ENCODE data around the gene FAAP20.

The FAAP20 gene

DNA sequence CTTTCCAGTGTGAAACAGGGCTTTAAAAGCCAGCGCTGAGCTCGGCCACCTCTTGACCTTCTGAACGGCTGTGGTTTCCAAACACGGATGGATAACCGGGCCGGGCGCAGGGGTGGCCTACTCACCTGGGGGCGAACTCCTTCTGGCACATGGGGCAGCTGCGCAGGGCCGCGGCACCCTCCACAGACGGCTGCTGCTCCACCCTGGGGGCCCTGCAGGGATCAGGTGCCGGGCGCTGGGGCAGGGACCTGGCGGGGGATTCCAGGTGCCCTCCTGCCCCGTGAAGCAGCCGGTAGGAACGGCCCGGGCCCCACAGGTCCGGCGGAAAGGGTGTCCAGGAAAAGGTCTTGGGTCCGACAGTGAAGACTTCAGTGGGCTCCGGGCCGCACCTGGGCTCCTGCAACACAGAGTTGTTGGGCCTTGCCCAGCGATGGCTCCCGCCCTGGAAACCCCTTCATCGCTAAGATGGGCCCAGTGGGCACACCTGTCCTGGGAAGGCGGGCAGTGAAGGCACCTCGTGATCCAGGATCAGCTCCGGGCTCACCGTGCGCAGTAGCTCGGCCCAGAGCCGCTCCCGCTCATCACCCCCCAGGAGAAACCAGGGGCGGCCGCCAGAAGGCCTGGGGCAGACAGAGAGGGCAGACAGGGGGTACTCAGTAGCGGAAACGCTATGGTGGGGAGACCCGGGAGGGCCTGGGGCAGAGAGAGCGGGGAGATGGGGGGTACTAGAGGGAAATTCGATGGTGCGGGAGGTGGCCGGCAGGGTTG, 874 bp downstream of the FAAP20 start:
- DNase-seq, result no peak

DNA sequence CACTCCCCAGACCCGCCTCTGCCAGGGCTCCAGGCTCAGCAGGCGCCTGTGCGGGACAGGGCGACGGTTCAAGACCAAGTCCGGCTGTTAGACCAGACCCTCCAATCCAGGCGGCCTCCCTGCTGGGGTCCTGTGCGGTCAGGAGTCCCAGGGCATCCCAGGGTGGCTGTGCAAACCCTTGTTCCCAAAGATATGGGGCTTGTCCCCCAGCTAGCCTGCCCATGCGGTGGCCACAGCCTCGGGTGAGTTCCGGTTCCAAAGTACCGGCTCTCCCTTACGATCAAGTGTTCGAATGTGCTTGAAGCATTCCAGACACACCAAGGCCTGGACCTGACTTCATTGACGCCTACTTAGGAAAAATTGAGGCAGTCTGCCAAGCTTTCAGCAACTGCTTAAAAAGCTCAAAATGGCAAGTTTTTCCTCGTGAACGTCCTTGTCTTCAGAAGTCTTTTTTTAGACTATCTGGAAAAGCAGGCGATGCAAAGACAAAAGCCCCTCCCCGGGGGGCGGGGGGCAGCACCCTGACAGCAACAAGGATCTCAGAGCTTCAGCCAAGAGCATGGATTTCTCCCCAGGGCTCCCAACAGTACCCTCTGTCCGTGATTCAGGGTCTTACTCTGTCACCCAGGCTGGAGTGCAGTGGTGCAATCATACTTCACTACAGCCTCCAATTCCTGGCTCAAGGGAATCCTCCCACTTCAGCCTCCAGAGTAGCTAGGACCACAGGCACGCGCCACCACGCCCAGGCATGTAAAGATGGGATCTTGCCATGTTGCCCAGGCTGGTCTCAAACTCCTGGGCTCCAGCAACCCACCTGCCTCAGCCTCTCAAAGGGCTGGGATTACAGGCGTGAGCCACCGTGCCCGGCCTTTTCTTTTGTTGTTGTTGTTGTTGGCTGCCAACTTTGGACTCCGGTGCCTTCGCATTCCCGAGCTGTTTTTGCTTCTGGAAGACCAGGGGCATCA, 2.3 kb downstream of the FAAP20 start:
- DNase-seq, result peak; percentile 64

DNA sequence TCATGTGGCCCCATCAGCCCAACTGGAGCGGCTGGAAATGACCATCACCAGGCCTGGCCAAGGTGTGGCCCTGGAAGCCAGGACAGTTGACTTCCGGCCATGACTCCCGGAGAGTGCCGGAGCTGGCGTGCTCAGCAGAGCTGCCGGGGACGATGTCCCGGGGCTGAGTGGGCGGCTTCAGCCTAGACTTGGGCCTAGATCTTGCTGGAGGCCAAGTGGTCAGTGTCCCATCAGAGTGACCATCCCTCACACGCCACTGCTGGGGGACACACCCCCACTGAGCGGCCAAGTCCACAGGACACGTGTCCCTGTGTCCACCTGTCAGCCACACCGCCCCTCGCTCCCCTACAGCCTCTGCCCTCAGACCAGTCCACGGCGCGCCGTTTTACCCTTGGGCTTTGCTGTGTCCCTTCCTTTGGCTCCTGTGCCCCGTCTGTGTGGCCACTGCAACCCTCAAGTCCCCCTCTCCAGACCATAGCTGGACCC, 4.0 kb downstream of the FAAP20 start:
- DNase-seq, result no peak

DNA sequence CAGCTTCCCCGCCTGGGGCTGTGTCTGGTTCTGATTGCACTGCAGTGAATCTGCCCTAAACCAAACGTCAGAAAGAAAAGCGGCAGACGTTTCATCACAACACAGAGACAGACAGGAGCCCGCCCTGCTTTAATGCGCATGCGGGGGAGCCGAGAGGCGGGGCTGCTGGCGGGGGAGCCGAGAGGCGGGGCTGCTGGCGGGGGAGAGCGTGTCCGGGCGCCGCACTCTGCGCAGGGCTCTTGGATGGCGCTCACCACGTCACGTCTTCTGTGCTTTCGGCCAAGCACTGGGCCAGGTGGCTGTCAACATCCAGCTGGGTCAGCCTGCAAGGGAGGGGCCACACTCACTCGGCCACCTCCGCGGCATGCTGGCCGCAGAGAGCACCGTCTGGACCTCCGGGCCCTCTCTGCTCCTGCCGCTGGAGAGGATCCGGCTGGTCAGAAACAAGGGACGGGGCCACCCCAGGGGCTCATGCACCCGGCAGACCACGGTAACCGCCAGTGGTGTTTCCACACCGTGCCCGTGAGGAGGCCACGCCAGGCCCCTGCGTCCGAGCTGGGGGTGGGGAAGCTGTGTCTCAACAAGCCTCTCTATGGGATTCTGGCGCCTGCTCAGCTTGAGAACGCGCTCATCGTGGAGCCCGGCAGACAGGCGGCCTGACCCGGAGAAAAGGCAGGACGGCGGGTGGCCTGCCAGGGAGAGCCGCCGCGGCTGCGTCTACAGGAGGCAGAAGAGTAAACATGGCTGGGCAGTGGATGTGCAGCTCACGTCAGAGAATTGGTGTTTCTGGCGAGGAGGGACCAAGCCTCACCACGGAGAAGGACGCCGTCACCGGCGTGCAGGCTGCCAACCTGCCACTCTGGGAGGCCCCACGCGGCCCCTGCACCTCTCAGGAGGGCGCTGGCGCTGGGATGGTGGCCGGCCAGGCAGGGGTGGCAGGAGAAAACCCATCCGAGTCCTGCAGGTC, 4.8 kb downstream of the FAAP20 start:
- DNase-seq, result peak; percentile 93

DNA sequence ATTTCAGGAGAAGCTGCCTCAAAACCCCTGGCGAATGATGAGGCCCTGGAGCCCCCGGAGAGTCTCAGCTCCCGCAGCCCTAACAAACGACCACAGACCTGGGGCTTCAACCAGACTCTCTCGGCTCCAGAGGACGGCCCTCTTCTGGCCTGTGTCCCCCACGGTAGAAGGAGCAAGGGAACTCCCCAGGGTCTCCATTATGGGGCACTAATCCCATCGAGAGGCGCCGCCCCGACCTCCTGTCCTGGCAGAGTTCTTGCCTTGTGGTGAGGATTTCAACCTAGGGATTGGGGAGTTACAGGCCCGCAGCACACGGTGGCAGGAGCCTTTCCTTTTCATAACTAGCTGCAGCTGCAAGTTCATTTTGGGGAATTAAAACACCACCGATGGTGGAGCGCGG, 6.2 kb downstream of the FAAP20 start:
- DNase-seq, result no peak

DNA sequence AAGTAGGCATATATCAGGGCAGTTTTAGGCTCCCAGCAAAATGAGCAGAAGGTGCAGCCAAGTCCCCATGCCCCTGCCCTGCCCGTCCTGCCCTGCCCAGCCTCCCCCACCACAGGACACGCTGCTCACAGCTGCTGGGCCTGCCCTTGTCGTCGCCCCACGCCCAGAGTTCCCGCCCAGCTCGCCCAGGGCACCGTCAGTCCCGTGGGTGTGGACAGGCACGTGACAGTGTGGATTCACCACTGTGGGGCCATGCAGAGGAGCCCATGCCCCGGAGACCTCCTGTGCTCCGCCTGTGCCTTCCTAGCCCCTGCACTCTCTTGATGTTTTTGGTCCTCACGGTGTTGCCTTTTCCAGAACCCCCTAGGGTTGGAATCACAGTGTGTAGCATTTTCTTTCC, 7.0 kb downstream of the FAAP20 start:
- DNase-seq, result no peak

DNA sequence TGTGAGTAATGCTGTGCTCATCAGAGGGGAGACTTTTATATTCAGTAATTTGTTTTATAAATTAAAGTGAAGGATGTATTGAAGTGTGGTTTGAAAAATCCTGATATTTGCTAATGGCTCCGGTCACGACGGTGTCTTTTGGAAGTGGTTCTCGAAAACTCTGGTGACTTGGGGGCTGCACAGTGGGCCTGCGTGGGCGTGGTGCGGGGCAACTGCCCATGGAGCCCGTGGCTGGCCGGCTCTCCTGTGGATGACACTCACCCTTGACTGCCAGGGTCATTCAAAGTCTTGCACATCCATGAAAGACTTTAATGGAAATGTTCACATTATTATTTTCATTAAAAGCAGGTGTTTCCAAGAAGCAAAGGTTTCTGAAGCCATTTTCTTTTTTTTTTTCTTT, 7.7 kb downstream of the FAAP20 start:
- DNase-seq, result no peak

DNA sequence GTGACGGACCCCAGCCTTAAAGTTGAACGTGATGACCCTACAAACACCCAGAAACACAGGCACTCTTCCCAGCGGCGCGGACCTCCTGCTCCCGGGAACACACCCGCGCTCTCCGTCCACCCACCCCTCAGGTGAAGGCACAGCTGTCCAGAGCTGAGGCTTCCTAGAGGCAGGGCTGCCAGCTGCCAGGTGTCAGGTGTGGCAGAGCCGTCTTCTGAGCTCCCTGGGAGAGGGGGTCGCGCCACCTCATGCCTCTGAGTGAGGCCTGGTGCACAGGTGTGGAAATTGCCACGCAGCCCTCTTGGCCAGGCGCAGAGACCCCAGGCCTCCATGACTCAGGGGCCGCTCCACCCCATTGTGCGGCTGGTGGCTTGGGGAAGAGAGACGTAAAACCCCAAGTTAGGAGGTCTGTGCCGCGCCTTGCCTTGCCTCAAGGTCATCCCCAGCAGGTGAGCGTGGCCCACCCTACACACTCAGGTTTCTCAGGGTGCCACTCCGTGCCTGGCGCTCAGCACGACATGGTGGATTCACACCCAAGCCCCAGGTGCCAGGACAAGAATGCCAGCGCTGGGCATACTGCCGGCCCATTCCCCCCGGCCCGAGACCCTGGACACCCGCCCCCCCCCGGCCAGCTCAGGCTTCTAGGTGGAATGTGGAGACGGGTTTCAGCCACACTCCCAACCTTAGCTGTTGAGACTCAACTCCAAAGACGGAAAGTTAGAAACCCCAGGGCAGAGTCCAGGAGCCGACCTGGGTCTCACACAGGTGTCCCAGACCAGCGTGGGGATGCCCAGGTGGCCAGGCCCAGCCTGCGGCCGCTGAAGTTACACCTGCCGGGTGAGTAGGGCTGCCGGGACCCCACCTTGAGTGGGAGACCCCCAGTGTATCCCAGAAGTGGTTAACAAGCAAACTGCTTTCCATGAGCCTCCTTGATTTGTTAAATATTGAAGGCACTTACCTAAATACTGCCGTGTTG, 8.4 kb downstream of the FAAP20 start:
- no peak for DNase-seq

DNA sequence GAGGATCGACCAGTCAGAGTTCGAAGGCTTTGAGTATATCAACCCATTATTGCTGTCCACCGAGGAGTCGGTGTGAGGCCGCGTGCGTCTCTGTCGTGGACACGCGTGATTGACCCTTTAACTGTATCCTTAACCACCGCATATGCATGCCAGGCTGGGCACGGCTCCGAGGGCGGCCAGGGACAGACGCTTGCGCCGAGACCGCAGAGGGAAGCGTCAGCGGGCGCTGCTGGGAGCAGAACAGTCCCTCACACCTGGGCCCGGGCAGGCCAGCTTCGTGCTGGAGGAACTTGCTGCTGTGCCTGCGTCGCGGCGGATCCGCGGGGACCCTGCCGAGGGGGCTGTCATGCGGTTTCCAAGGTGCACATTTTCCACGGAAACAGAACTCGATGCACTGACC, 9.6 kb downstream of the FAAP20 start:
- no peak for DNase-seq

DNA sequence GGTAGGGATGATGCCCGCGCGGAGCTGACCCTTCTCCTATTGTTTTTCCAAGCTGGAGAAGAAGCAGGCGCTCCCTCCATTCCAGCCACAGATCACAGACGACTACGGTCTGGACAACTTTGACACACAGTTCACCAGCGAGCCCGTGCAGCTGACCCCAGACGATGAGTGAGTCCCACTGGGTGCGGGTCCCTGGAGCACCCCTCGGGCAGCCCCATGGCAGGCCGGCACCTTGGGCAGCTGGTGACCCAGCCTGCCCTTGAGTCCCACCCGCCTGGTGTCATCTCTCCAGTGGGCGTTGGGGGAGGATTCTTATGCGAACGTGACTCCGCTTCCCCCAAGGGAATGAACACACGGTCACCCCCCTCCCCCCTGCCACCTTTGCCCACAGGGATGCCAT, 10.0 kb downstream of the FAAP20 start:
- no peak for DNase-seq

DNA sequence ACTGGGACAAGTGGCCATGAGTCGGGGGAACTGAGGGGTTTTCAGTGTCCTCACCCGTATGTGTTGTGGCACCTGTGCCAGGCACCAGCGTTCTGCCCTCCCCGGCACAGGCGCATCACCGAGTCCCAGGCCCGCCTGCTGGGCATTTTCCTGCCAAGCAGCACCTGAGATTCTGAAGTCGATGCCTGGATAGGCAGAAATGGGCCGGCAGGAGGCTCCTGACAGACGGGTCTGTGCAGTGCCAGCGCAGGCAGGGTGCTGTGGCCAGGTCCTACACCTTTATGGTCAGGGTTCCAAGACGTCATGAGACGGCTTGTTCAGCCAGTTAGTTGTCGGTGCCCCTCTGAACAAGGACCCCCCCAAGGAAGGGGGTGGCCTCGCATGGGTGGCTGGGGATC, 10.6 kb downstream of the FAAP20 start:
- no peak for DNase-seq

DNA sequence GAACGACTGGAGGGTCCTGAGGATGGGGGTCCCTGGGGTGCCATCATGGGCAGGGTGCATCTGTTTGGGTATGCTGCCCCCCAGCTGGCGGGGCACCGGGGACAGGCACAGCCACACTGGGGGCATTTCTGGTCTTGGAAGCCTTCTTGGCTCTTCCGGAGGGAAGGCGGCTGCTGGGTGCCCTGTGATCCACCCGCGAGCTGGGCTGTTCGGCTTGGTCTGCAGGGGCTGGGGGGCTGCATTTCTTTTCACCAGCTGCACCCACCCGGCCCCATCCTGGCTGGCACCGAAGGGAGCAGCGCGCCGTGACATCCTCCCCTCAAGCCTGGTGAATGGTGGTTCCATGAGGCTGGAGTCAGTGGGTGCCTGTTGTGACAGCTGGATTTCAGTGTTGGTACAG, 12.2 kb downstream of the FAAP20 start:
- no peak for DNase-seq

DNA sequence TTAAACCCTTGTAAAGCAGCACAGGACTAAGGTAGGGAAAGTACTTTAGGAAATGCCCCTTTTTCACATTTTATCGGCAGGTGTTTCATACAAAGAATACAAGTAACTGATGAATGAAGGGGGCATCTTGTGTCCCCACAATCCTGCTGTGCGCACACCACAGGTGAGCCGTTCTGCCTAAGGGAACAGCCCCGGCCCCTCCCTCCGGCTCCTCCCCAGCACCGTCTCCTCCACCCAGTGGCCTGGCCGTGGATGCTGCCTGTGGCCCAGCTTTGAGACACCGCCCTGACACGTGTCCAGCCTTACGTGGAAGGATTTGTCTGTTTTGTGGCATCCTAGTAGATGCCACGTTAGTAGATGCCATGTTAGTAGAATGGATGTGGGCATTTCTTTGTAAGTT, 12.8 kb downstream of the FAAP20 start:
- DNase-seq, result no peak

DNA sequence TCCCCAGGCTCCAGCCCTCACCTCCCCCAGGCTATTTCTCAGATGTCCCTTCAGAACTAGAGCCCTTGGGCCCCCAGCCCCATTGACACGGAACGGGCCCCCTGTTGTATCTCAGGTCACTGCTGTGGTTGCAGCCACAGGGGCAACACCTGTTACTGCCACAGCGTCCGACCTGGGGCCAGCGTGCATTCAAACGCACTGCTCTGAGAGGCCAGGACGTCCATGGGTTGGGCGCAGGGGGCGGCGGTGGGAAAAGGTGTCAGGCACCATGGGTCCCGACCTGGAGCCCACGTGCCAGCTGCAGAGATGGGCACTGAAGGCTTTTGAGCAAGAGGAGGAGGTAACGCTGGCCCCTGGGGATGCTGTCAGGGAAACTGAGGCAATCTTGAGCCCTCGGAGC, 13.3 kb downstream of the FAAP20 start:
- DNase-seq, result no peak

DNA sequence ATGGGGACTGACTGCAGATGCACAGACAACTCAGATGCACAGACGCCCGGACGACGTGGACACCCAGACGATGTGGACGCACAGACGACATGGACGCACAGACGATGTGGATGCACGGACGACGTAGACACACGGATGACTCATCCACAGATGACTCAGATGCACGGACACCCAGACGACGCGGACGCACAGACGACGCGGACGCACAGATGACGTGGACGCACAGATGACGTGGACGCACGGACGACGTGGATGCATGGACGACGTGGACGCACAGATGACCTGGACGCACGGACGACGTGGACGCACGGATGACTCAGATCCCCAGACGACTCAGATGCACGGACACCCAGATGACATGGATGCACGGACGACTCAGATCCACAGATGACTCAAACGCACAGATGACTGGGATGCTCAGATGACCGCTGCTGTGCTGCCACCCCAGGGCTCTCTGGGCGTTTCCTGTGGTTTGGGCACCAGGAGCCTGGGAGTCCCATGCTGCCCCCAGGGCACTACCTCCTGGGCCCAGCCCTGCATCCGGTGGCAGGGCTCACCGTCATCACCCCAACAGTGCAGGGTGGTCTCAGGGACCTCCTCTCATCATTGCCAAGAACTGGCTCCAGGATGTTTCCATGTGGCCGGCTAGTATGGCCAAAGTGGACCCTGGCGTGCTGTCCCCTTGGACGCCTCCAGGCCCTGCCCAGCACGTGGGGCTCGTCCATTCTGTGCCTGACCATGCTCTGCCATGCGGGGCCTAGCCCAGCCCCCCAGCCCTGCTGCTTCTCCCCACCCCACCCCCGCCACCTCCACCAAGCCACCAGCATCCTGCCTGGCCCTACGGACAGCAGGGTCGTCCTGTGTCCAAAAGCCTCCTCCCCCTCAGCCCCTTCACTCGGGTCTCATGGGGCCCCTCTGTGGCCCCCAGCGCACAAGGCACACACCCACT, 14.0 kb downstream of the FAAP20 start:
- no peak for DNase-seq

DNA sequence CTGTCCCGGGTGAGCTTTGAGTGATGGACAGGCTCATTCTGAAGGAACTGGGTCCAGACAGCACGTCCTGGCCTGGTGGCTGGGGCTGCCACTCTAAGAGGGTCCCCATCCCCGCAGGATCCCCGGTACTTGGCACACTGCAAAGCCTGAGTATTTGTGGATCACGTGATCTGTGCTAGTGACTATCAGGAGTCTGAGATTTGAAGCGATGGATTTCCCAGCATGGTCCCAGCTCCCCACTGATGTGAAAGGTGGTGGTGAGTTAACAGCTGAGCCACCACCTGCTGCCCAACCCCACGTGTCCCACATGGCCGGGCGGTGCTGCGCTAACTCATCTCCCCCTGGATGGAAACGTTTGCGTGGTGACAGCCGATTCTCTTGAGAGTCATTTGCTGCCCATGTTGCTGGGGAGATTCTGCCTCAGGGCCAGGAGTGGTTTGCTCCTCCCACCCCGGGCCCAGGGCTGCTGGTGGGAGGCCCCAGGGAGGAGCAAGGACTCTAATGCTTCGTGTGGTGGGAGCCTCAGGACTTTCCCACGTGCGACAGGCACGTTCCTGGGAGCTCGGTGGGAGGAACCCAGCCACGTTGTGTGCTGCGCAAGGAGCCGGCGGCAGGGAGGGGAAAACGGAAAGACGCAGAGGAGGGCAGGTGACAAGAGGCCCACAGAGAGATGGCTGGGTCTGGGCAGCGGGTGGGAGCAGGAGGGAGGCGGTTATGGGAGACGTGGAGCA, 15.1 kb downstream of the FAAP20 start:
- no peak for DNase-seq

DNA sequence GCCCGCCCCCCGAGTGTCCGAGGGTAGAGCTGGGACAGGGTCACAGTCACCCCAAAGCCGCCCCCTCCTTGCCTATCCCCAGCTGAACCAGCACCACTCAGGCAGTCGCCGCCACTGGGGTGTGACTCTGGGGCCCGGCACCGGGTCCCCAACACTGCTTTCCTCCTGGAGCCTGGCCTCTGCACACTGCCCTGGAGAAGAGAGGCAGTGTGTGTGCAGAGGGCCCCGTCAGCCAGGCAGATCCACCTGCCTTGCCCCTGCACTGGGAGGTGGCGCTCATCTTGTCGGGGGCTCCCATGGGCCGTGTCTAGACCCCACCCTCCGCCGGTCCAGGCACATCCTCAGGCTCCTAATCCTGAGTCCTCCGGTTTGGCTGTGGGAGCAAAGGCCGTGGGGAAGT, 15.7 kb downstream of the FAAP20 start:
- no peak for DNase-seq

DNA sequence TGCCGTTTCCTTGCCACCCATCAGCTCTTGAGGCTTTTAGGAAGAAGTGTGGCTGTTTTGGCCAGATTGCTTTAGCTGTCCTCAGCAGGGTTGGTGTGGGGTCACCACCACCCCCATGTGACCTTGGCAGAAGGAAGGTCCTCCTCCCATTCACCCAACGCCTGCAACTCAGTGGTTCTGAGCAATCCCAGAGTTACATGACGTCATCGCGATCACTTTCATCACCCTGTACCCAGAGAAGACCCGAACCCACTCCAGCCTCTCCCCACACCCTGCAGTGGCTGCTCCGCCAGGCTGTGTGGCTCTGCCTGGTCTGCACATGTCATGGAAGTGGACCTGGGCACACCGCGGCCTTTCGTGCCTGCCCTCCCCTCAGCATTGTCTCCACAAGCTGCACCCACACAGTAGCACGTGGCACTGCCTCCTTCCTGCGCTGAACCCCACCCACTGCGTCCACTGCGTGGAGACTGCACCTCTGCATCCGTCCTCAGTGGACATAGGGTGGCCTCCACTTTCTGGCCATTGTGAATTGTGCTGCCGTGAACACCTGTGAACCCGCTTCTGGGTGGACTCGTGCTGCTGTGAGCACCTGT, 16.5 kb downstream of the FAAP20 start:
- no peak for DNase-seq

DNA sequence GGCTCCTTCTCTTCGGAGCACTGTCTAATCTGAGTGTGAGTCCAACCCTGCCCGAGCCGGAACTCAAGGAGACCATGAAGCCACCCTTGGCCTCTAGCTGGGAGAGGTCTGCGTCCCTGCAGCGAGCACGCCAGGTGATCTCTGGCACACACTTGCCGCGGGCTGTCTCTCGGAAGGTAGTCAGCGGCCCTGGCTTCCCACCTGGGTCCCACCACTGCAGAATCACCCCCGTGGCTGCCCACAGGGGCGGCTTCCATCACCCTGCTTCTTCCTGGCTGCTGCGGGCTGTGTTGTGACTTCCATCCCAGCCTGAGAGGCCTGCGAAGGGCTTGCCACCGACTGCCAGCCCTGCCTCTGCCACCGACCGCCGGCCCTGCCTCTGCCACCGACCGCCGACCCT, 17.0 kb downstream of the FAAP20 start:
- DNase-seq, result no peak
